Non-pigmented ciliary epithelial cell (primary cell): Measurements from ENCODE around the gene BEX3.
"Not testable (repeated sequence)": the region's sequence is repeated elsewhere in the genome, so short reads cannot be mapped to it uniquely, and the experiment has no call there.

ENCODE experiments used
- DNase-seq: peaks from one replicate; pipeline ENCODE4 v3.0.0-alpha.2; 2010; ENCODE audit warnings: low read depth

Gene BEX3

DNA sequence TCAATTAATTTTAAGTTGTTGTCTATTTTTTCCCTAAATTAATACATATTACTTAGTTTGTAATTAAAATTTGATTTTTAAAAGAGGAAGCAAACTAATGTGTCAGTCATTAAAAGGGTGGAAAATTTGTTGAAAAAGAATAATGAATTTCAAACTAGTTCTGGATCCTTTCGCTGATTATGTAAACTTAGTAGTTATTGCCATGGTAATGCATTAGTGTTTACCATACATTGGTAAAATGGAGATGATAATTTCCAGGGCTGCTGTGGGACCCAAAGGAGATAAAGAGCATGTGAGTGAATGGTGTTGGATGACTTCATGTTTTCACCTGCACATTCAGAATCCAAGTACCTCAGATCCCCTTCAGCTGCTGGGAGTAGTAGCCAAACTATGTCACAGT is 6.5 kb downstream of the BEX3 start:
- DNase-seq = no peak

DNA sequence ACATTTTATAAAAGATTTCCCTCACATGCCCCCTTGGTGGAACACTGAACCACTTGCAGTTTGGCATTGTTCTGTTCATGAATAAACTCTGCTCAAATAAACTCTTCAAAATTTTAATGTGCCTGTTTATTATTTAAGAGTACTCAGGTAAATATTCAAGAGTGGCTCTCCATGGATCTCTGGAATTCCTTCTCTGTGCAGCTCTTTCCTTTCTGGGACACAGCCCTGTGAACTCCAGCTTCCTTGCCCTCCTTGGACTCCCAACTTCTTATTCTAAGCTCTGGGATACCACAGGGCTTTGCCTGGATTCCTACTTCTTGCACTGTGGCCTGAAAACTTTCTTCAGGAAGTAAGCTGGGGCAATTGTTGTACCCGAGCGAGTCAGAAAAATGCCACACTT is 8.3 kb downstream of the BEX3 start:
- no peak for DNase-seq

DNA sequence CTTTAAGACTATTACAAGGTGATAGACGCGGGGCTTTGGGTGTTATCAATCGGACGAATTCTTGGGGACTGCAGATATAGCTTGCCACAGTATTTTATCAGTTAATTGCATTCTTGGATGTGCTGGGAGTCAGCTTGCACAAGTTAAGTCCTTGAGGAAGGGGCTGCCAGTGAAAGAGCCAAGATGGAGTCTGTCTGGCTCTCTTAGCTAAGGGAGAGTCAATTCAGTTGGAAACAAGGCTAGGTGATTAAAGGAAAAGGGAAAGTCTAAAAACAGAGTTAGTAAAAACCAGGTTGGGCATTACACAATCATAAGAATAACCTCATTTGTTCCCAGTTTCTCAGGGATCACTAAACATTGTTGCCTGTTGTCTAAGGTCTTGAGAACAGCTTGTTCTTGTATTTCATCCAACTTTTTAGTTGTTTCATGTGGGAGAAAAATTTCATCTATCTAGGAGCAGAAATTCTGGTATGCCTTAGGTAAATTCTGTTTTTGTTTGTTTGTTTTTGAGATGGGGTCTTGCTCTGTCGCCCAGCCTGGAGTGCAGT is 9.0 kb downstream of the BEX3 start:
- DNase-seq = not testable (repeated sequence)

DNA sequence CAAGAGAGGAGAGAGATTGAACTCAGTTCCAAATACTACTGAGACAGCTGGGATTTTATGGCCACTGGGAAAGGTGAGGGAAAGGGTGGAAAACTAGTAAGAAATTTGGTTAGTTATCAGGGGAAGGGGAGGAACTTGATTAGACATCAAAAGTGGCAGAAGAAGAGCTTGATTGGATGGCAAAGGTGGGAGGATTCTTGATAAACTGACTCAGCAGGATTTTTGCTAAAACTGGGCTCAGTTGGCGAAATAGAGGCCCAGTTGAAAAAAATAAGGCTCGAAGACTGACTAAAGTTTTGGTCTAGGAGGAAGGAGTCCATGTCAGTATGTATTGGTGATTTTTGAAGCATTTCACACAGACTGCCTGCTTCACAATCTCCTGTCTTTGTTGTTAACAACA is 10.0 kb downstream of the BEX3 start:
- DNase-seq = no peak

DNA sequence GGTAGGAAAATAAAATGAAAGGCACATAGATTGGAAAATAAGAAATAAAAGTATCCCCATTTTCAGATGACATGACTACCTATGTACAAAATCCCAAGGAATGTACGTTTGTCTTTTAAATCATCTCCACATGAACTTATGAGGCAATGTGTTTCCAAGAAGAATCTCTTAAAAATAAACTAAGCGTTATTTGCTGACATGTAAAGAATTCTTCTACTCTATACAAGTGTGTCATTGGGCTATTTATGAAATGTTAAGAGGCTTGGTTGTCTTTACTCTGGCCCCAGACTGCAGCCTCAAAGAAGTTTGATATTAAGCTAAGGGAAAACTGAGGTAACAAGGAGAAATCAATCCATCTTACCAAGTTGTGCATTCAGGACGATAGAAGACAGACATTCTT is 17.1 kb downstream of the BEX3 start:
- DNase-seq = no peak

DNA sequence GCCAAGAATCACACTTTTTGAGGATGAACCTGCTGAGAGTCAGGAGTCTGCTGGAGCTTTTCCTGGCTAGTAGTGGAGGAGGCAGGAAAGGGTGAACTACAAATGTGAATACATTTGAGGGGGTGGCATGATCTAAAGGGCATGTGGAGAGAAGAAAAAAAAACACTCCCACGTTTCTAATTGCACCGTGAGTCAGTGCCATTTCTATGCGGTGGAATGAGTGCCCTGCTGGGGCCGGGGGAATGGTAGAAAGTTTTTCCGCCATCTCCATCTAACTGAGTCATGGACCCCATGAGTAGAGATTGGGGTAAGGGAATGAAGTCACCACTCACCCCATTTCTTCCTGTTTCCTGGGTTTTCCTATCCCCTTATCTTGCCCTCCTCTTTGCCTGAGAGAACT is 19.8 kb downstream of the BEX3 start:
- no peak for DNase-seq

DNA sequence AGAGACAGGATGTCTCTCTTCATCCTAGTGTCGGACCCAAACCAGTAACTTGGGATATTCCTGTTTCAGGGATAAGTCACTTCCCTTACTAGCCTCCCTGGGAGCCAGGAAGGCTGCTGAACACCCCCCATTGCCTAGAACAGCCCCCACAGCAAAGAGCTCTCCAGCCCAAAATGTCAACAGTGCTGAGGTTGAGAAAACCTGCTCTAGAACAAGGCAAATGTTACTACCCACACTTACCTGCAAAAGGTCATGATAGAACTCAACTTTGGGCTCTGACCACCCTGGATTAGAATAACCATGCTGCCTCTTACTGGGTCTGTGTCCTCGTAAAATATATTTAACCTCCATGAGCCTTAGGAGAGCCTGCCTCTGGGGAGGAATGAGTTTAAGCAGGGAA is 20.3 kb downstream of the BEX3 start:
- no peak for DNase-seq

DNA sequence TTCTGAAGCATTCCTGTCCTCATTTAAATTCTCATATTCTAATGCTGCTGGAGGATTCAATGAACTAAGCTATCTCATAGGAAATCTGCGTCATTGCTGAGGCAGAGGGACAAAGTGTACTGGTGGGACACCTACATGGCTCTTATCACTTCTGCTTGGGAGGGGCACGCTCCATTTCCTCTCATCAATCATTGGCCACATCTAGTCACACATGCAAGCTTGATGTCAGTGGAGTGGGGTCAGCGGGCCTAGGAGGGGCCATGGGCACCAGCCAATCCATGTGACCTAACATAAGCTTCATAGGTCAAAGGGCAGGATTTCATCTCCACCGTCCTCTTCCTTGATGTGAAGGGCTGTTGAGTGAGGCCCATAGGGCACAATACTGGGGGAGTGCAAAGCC is 21.4 kb downstream of the BEX3 start:
- DNase-seq = no peak

DNA sequence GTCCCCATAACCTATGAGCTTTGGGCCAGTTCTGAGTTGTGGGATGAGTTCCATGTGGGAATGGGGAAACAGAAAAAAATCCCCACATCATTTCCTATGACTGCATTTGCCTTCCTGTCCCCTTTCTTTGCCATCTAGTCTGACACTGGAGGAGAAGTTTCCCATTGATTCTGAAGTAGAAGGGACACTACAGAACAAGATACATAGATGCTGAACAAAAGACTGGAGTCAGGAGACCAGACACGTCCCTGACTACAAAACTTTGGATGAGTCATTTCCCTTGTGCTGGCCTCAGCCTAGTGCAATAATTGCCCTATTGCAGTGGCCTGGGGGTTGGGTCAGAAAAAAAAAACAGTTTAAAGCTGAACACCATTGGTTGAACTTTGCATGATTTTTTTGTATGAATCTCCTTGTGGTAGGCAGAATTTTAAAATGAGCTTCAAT is 22.1 kb downstream of the BEX3 start:
- DNase-seq = peak; percentile 55

DNA sequence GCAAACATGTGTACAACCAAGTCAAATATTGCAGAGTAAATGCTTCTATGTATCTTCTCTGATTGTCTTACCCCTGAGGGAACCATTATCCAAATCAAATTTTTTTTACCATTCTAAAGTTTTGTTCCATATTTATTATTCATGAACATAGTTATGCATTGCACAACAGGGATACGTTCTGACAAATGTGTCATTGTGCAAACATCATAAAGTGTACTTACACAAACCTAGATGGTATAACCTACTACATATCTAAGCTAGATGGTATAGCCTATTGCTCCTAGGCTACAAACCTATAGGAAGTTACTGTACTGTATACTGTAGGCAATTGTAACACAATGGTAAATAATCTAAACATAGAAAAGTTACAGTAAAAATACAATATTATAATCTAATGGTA is 23.4 kb downstream of the BEX3 start:
- DNase-seq = no peak

DNA sequence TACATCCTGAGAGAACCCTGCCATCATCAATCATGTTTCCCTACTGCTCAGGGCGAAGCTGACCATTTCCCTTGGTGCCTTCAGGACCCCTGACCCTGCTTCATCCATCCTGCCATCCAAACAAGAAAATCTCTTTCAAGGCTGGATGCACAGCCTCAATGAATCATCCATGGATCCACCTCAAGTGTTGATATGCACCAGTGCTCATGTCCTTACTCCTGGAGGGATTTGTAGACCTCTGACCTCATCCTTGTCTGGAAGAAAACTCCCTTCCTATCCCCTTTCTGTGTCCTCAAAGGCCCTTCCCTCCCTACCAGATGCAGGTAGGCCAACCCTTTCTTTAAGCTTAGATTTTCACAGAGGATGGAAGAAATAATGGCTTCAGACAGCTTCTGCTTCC is 24.6 kb downstream of the BEX3 start:
- no peak for DNase-seq

DNA sequence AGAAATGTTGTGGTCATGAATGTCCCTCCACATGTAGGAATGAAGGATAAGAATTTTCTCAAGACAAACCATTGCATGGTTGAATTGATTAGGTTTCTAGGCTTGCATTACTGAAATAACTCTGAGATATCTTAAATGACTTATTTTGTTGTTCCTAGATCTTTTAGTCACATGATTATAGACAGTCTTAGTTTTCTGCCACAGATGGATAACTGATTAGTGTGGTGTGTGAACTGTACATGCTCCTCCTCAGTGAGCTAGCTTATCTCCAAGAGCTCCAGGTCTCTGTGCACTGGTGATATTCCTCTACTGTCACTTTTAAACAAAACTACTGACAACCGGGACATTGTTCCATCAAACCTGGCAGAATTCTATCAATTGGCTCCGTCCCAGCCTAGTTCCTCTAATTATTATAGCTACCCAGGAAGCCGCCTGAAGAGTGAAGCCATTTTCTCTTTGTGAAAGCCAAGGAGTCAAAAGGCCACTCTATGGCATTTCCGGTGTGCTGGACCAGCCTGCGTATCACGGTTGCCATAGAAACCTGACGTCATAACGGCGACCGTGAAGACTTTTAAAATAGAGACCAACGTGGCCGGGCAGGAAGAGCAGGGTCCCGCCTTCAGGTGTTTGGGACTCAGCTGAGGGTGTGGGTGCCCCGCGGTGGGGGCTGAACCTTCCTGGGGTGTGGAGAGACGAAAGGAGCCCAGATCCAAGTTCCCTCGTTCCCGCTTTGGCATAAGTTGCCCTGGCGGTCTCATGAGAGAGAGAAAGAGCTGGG is 28.1 kb downstream of the BEX3 start:
- DNase-seq = peak; percentile 49

DNA sequence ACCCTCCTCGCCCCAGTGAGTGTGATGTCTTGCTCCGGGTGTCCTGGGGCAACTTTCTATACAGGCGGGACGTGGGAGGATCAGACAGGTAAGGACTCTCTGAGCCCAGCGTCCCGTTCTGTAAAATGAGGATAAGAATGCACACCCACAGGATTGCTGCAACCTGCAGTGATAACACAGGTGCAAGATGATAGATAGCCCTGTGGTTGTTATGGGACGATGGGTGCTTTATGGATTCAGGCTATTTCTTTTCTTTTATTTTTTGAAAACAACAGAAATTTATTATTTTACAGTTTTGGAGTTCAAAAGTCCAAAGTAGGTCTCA is 28.6 kb downstream of the BEX3 start:
- DNase-seq = no peak

DNA sequence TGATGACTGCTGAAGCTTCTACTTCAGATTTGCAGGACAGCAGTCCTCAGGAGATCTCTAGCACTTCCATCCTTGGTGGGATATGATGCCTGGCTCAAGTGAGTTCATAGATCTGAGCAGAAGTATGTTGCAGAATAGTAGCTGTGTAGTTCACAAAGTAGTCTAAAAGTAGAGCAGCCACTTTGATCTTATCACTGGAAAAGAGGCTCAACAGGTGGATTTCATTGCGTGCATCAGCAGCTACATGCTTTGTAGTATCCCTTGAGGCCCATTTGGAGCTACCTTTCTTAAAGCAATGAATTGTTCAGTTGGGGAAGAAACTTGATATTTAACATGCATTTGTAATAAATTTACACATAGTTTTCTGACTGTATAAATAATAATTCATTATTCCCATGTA is 29.9 kb downstream of the BEX3 start:
- DNase-seq = no peak

DNA sequence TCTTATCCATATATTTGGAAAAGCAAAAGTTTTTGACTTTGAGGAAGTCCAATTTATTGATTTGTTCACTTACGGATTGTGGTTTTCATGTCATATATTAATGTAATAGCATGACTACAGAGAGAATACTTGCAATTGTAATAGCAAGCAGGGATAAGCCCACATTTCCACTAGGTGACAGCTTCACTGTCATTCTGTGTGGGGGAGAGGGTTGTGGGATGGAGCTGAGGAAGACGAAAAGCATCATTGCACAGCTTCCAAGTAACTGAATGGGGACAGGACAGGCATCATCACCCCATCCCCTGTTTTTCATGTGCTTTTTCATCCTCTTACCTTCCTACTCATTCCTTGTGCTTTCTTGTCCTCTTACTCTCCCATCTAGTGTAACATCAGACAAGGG is 31.4 kb downstream of the BEX3 start:
- no peak for DNase-seq

DNA sequence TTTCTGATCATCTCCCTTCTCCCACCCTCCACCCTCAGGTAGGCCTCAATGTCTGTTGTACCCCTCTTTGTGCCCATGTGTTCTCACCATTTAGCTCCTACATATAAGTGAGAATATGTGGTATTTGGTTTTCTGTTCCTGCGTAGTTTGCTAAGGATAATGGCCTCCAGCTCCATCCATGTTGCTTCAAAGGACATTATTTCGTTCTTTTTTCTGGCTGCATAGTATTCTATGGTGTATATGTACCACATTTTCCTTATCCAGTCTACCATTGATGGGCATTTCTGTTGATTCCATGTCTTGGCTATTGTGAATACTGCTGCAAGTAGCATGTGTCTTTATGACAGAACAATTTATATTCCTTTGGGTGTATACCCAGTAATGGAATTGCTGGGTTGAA is 35.4 kb downstream of the BEX3 start:
- DNase-seq = not testable (repeated sequence)

DNA sequence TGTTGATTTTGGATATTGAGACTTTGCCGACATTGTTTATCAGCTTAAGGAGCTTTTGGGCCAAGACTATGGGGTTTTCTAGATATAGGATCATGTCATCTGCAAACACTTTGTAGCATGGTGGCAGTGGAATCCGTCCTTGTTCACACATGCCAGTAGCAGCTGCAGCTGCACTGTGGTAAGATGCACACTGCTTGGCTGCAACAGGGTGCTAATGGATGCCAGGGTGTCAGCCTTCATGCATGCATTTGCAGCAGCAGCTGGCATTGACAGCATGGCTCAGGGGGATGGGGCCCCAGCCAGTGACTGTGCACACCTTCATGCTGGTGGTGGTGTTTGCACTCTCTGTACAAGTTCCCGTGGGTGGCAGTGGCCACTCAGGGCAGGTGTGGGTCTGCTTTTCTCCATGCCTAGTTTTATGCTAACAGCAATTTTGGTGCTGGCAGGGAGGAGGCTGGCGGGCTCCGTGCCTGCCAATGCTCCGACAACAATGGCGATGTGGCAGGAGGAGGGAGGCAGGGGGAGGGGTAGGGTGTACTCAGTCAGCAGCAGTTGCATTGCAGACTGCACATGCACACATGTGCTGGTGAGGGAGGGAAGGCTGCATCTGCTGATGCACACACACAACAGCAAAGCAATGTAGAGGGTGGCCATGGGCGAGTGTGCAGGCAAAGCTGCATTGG is 37.5 kb downstream of the BEX3 start:
- DNase-seq = no peak

DNA sequence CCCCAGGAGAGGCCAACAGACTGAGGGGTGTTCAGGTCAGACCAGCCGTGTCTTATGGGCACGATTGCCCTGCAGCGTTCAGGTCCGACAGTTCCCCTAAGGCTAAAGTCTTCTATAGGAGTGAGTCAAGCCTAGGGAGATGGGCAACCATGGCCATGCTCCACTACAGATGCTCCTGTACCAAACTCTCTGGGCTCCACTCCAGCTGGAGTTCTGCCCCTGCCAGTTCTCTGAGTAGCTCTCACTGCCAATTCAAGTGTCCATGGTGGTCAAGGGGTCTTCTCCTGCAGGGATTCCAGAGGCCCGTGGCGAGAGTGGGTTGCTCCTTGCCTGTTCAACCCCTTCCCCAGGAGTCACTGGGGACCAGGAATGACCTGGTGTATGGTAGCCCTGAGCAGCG is 38.2 kb downstream of the BEX3 start:
- no peak for DNase-seq

DNA sequence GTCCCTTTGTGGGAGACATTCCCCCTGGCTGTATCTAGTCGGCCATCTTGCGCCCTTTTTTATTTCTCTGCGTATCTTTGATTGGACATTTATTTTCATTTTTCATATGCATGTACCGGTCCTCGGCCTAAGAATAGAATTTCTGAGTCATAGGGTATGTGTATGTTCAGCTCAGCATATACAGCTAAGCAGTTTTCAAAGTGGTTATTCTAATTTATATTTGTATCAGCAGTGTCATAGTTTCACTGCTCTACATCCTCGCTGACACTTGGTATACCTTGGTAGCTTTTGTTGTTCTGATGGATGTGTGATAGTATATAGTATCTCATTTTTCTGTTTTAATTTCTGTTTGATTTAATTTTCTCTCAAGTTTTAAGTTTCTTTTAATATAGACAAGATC is 38.7 kb downstream of the BEX3 start:
- no peak for DNase-seq

DNA sequence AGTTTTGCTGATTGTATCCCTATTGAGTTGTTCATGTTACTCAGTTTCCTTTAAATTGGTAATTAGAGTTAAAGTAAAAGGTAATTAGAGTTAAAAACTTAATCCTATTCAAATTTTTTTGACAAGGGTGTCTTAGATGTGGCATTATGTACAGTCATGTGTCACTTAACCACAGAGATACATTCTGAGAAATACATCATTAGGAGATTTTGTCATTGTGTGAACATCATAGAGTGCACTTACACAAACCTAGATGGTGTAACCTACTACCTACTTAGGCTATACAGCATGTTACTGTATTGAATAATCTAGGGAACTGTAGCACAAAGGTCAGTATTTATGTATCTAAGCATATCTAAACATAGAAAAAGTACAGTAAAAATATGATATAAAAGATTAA is 39.2 kb downstream of the BEX3 start:
- DNase-seq = no peak

DNA sequence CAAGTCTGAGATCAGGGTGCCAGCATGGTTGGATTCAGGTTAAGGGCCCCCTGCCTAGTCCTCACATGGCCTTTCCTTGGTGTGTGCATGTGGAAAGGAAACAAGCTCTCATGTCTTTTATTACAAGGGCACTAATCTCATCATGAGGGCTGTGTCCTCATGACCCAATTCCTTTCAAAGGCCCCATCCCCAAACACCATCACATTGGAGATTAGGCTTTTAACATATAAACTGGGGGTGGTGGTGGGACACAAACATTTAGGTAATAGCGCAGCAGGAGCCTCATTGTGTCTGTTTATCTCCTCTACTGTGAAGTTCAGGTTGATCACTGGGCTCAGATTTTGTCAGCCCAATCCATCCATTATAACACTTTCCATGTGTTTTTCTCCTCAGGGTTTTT is 41.0 kb downstream of the BEX3 start:
- DNase-seq = no peak

DNA sequence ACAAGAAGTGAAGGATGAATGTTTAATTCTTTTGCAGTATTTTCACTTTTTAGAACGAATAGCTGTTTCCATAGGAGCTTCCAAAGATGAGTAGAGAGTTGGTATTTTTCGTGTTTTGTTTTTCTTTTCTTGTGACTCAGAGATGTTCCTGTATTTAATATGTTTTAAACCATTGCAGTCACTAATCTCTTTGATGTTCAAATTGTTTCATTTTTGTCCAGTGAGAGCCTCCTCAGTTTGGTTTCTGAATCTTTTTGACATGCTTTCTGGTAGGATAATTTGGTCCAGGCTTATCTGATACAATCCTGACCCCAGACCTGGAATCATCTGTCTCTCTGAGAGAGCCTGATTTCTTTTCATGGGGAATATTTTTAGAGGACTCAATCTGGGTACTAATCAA is 41.6 kb downstream of the BEX3 start:
- DNase-seq = no peak

DNA sequence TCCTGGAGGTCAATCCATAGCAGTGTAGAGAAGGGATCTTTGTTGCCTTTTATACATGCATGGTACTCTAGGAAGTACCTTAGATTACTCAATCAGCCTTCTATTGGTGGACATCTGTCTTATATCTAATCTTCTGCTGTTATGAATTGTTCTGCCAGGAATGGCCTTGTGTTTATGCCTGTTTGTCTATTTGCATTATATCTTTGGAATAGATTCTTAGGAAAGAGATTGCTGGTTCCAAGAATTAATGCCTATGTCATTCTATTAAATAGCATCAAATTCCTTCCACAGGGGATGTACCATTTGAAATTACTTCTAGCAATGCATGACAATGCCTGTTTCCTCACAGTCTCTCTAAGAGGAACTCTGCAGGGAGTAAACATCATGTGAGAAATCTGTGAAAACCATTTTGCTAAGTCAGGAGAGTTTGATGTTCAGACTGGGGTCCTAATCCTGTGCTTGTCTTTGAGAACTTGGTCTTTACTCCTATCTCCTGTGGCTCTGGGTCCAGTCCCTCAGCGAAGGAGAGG is 42.5 kb downstream of the BEX3 start:
- DNase-seq = no peak
